Measurements from ENCODE around the gene JPH3.
A peak's percentile ranks its signal among the peaks of the same experiment; 100 is the strongest.
"Not testable (repeated sequence)": the region's sequence is repeated elsewhere in the genome, so short reads cannot be mapped to it uniquely, and the experiment has no call there.

Gene JPH3

DNA sequence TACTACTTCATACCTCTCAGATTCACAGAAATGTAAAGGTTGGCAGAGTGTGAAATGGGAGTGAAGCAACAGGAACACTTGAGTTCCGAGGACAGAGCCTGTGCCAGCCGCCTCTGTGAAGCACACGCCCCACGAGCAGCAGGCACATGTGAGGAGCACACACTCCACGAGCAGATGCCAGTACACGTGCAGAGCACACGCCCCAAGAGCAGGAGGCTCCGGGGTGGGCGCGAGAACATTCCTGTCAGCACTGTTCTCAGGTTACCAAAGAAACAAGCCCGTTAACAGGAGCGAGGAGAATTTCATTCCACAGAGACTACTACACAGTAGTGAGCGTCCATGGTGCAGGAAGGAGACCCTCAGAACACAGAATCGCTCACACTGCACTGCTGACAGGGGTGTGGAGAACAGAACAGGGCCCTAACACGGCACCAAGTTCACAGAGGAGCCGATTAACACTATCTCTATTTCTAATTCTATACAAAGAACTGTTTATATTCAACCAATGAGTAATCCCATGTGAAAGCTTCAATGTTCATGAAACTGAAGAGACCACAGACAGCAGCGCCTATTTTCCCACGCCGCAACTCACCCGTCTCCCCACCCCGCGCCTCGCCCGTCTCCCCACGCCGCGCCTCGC lies 123.4 kb downstream of the JPH3 start:
- H3K9me2 ChIP-seq (replicated peaks; ENCODE audit: control insufficient read depth, low read length), result no peaks in the 10 kb centered on the region
- peaks cover 53% of the 10 kb centered on the region for H3K79me2 ChIP-seq (ENCODE audit: control insufficient read depth, low read length)
- H3K27me3 ChIP-seq (ENCODE audit: control insufficient read depth, low read length), result no peaks in the 10 kb centered on the region
- TF ChIP-seq EZH2phosphoT487 (IDR thresholded peaks at IDR 0.05; ENCODE audit: borderline replicate concordance, low read length), result no peak
- TF ChIP-seq, protein P1, sequence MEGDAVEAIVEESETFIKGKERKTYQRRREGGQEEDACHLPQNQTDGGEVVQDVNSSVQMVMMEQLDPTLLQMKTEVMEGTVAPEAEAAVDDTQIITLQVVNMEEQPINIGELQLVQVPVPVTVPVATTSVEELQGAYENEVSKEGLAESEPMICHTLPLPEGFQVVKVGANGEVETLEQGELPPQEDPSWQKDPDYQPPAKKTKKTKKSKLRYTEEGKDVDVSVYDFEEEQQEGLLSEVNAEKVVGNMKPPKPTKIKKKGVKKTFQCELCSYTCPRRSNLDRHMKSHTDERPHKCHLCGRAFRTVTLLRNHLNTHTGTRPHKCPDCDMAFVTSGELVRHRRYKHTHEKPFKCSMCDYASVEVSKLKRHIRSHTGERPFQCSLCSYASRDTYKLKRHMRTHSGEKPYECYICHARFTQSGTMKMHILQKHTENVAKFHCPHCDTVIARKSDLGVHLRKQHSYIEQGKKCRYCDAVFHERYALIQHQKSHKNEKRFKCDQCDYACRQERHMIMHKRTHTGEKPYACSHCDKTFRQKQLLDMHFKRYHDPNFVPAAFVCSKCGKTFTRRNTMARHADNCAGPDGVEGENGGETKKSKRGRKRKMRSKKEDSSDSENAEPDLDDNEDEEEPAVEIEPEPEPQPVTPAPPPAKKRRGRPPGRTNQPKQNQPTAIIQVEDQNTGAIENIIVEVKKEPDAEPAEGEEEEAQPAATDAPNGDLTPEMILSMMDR (IDR thresholded peaks at IDR 0.05; ENCODE audit: low read depth, low read length, poor library complexity, severe bottlenecking), result no peak
- H3K4me2 ChIP-seq (ENCODE audit: low read length), result peak overlapping the region; percentile 66
- H3K4me1 ChIP-seq (ENCODE audit: control insufficient read depth, low read length), result peaks cover 81% of the 10 kb centered on the region
- peaks cover 46% of the 10 kb centered on the region for H3F3A ChIP-seq (ENCODE audit: control insufficient read depth, insufficient read depth)
- peaks cover 83% of the 10 kb centered on the region for H3K36me3 ChIP-seq (ENCODE audit: control insufficient read depth, low read length)
- peak overlapping the region; percentile 98 for H3K27ac ChIP-seq (ENCODE audit: low read depth, low read length)
- H3K4me3 ChIP-seq (ENCODE audit: low read length), result peak overlapping the region; percentile 58
- H4K20me1 ChIP-seq (ENCODE audit: control insufficient read depth, insufficient read depth, low read depth, low read length), result no peaks in the 10 kb centered on the region
- H3K9me3 ChIP-seq (ENCODE audit: control insufficient read depth, insufficient read depth, low read length), result no peaks in the 10 kb centered on the region

DNA sequence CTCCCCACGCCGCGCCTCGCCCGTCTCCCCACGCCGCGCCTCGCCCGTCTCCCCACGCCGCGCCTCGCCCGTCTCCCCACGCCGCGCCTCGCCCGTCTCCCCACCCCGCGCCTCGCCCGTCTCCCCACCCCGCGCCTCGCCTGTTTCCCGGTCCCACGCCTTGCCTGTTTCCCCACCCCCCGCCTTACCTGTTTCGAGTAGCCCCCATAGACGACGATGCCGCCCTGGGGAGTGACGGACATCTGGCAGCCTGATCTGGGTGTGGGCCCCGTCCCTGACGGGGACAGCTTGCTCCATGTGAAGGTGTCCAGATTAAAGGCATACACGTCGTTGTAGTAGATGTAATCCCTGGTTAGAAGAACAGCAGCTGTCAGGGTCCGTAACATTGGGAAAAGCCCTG lies 124.3 kb downstream of the JPH3 start:
- H3K4me2 ChIP-seq (ENCODE audit: low read length); H3K9me2 ChIP-seq (replicated peaks; ENCODE audit: control insufficient read depth, low read length); H3K4me3 ChIP-seq (ENCODE audit: low read length); H3K27me3 ChIP-seq (ENCODE audit: control insufficient read depth, low read length); H4K20me1 ChIP-seq (ENCODE audit: control insufficient read depth, insufficient read depth, low read depth, low read length); H3K9me3 ChIP-seq (ENCODE audit: control insufficient read depth, insufficient read depth, low read length): not testable (repeated sequence)
- Histone ChIP-seq H3K79me2 (ENCODE audit: control insufficient read depth, low read length) (peaks cover 51% of the 10 kb centered on the region), H3K36me3 (ENCODE audit: control insufficient read depth, low read length) (peaks cover 84% of the 10 kb centered on the region), H3K27ac (ENCODE audit: low read depth, low read length) (peak overlapping the region; percentile 43), H3K4me1 (ENCODE audit: control insufficient read depth, low read length) (peaks cover 76% of the 10 kb centered on the region), H3F3A (ENCODE audit: control insufficient read depth, insufficient read depth) (peaks cover 46% of the 10 kb centered on the region)

GRCh38 chr16:87727346-87727745 lies 125.0 kb downstream of the JPH3 start:
- Histone ChIP-seq H3F3A (ENCODE audit: control insufficient read depth, insufficient read depth) (peaks cover 46% of the 10 kb centered on the region), H3K9me3 (ENCODE audit: control insufficient read depth, insufficient read depth, low read length) (no peaks in the 10 kb centered on the region), H3K27me3 (ENCODE audit: control insufficient read depth, low read length) (no peaks in the 10 kb centered on the region), H3K27ac (ENCODE audit: low read depth, low read length) (peak overlapping the region; percentile 43), H3K4me2 (ENCODE audit: low read length) (0 out of 2 replicates have a peak overlapping the region, but pooled peaks have one; percentile 0), H3K9me2 (replicated peaks; ENCODE audit: control insufficient read depth, low read length) (no peaks in the 10 kb centered on the region), H3K79me2 (ENCODE audit: control insufficient read depth, low read length) (peaks cover 51% of the 10 kb centered on the region), H3K36me3 (ENCODE audit: control insufficient read depth, low read length) (peaks cover 80% of the 10 kb centered on the region), H3K4me3 (ENCODE audit: low read length) (no peak overlapping the region), H4K20me1 (ENCODE audit: control insufficient read depth, insufficient read depth, low read depth, low read length) (no peaks in the 10 kb centered on the region), H3K4me1 (ENCODE audit: control insufficient read depth, low read length) (peaks cover 69% of the 10 kb centered on the region)
- no peak for TF ChIP-seq EZH2phosphoT487 (IDR thresholded peaks at IDR 0.05; ENCODE audit: borderline replicate concordance, low read length)
- TF ChIP-seq, protein P1 (IDR thresholded peaks at IDR 0.05; ENCODE audit: low read depth, low read length, poor library complexity, severe bottlenecking), result no peak

DNA sequence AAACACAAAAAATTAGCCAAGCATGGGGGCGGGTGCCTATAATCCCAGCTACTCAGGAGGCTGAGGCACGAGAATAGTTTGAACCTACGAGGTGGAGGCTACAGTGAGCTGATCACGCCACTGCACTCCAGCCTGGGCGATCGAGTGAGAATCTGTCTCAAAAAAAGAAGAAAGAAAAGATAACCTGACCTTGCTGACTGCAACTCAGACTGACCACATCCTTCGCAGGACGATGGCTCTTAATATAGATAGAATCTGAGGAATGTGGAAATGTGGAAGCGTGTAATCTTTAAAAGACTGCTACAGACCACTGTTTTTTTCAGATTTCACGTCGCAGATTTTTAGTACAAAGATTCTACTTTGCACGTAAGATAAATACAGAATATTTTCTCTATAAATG lies 125.7 kb downstream of the JPH3 start:
- no peaks in the 10 kb centered on the region for H3K9me3 ChIP-seq (ENCODE audit: control insufficient read depth, insufficient read depth, low read length)
- no peaks in the 10 kb centered on the region for H3K9me2 ChIP-seq (replicated peaks; ENCODE audit: control insufficient read depth, low read length)
- TF ChIP-seq, protein P1 (IDR thresholded peaks at IDR 0.05; ENCODE audit: low read depth, low read length, poor library complexity, severe bottlenecking), result no peak
- no peak for TF ChIP-seq EZH2phosphoT487 (IDR thresholded peaks at IDR 0.05; ENCODE audit: borderline replicate concordance, low read length)
- H3K36me3 ChIP-seq (ENCODE audit: control insufficient read depth, low read length), result peaks cover 78% of the 10 kb centered on the region
- peak overlapping the region; percentile 43 for H3K27ac ChIP-seq (ENCODE audit: low read depth, low read length)
- H3F3A ChIP-seq (ENCODE audit: control insufficient read depth, insufficient read depth), result peaks cover 45% of the 10 kb centered on the region
- H4K20me1 ChIP-seq (ENCODE audit: control insufficient read depth, insufficient read depth, low read depth, low read length), result no peaks in the 10 kb centered on the region
- no peaks in the 10 kb centered on the region for H3K27me3 ChIP-seq (ENCODE audit: control insufficient read depth, low read length)
- no peak overlapping the region for H3K4me2 ChIP-seq (ENCODE audit: low read length)
- peaks cover 48% of the 10 kb centered on the region for H3K79me2 ChIP-seq (ENCODE audit: control insufficient read depth, low read length)
- H3K4me1 ChIP-seq (ENCODE audit: control insufficient read depth, low read length), result peaks cover 64% of the 10 kb centered on the region
- no peak overlapping the region for H3K4me3 ChIP-seq (ENCODE audit: low read length)

Measured in DOHH2 (cell line).